Measurements from ENCODE around the gene ERP27. TPM values are rescaled to one million over a fixed set of nuclear protein-coding genes. Genes with fewer than 3 reads are reported as not detected.

Gene ERP27
- total and polyA plus RNA-seq, 9 donors, result 0.09 to 1.2 (median 0.48) TPM

DNA sequence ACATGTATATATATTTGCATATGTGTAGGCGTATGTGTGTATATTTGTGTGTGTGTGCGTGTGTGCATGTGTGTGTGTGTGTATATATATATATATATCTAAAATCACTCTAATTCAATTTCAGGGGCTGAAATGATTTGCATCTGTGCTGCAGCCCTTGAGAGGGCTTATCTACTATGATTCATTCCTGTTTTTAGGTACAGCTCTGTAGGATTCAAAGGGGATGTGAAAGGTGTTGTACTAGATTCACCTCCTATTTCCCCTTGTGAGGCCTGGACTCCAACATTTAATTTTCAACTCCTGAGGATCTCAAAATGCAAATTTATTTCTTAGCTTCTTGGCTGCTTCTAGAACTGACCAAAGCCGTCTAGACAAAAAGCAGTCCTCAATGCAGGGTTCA is 11.1 kb downstream of the ERP27 start:
- Histone ChIP-seq H3K36me3 (ENCODE audit: control insufficient read depth, insufficient read depth, low read length) (no peaks in the 10 kb centered on the region), H3K9me3 (replicated peaks; ENCODE audit: control insufficient read depth, low read depth, low read length) (no peaks in the 10 kb centered on the region), H3K27ac (ENCODE audit: low read length) (no peak overlapping the region), H3K27me3 (ENCODE audit: control insufficient read depth, insufficient read depth, low read length) (no peaks in the 10 kb centered on the region), H3K4me1 (ENCODE audit: control insufficient read depth, insufficient read depth, low read length) (no peaks in the 10 kb centered on the region), H3K4me3 (ENCODE audit: low read length) (no peak overlapping the region)
- 54% methylated on average over 1 of the region's 3 CpGs for WGBS (ENCODE audit: insufficient coverage)
- peak; percentile 28 for DNase-seq

DNA sequence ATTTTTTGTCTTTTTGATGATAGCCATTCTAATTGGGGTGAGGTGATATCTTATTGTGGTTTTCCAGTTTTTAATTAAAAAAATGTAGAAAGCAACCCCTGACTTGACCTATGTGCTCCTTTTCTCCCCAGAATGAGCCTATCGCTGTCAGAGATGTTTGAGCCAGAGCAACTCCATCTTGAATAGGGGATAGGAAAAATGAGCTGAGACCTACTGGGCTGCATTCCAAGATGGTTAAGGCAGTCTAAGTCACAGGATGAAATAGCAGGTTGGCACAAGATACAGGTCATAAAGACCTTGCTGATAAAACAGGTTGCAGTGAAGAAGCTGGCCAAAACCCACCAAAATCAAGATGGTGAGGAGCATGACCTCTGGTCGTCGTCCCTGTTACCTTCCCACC is 13.8 kb downstream of the ERP27 start:
- Histone ChIP-seq H3K27ac (ENCODE audit: low read length) (no peak overlapping the region), H3K9me3 (replicated peaks; ENCODE audit: control insufficient read depth, low read depth, low read length) (no peaks in the 10 kb centered on the region), H3K4me1 (ENCODE audit: control insufficient read depth, insufficient read depth, low read length) (no peaks in the 10 kb centered on the region), H3K36me3 (ENCODE audit: control insufficient read depth, insufficient read depth, low read length) (no peaks in the 10 kb centered on the region), H3K4me3 (ENCODE audit: low read length) (no peak overlapping the region), H3K27me3 (ENCODE audit: control insufficient read depth, insufficient read depth, low read length) (no peaks in the 10 kb centered on the region)
- DNase-seq, result no peak
- 100% methylated on average over 1 of the region's 3 CpGs for WGBS (ENCODE audit: insufficient coverage)

DNA sequence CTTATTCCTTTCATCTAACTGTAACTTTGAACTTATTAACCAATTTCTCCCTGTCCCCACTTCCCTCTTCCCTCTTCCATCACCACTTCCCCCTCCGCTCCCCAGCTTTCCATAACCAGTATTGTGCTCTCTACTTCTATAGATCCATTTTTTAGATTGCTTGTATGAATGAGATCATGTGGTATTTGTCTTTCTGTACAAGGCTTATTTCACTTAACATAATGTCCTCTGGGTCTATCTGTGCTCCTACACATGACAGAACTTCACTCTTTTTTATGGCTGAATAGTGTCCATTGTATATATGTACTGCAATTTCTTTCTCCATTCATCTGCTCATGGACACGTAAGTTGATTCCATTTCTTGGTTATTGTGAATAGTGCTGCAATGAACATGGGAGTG is 14.4 kb downstream of the ERP27 start:
- no peak overlapping the region for H3K4me3 ChIP-seq (ENCODE audit: low read length)
- H3K27me3 ChIP-seq (ENCODE audit: control insufficient read depth, insufficient read depth, low read length), result no peaks in the 10 kb centered on the region
- H3K36me3 ChIP-seq (ENCODE audit: control insufficient read depth, insufficient read depth, low read length), result no peaks in the 10 kb centered on the region
- DNase-seq, result no peak
- no CpG with 5 or more reads among the region's 2 CpGs for WGBS (ENCODE audit: insufficient coverage)
- no peaks in the 10 kb centered on the region for H3K9me3 ChIP-seq (replicated peaks; ENCODE audit: control insufficient read depth, low read depth, low read length)
- no peaks in the 10 kb centered on the region for H3K4me1 ChIP-seq (ENCODE audit: control insufficient read depth, insufficient read depth, low read length)
- H3K27ac ChIP-seq (ENCODE audit: low read length), result no peak overlapping the region

DNA sequence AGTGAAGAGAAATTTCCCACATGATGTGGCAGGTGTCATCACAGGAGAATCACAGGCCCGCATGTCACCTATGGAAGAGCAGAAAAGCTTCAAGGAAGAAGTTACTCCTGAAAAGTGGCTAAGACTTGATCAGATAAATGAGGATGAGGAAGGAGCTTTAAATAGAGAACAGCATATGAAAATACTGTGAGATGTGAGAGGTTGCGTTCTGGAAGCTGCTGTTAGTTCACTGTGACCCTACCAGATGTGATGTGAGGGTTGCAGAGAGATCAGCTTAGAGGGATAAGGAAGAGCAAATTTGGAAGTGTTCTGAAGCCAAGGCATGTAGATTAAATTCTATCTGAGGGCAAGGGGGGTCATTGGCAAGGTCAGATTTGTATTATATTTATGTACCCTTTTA is 17.1 kb downstream of the ERP27 start:
- Histone ChIP-seq H3K27me3 (ENCODE audit: control insufficient read depth, insufficient read depth, low read length) (no peaks in the 10 kb centered on the region), H3K4me3 (ENCODE audit: low read length) (no peak overlapping the region), H3K9me3 (replicated peaks; ENCODE audit: control insufficient read depth, low read depth, low read length) (no peaks in the 10 kb centered on the region), H3K27ac (ENCODE audit: low read length) (no peak overlapping the region), H3K36me3 (ENCODE audit: control insufficient read depth, insufficient read depth, low read length) (no peaks in the 10 kb centered on the region), H3K4me1 (ENCODE audit: control insufficient read depth, insufficient read depth, low read length) (no peaks in the 10 kb centered on the region)
- DNase-seq, result no peak
- whole genome bisulfite sequencing (ENCODE audit: insufficient coverage), result 100% methylated on average over 2 of the region's 2 CpGs

DNA sequence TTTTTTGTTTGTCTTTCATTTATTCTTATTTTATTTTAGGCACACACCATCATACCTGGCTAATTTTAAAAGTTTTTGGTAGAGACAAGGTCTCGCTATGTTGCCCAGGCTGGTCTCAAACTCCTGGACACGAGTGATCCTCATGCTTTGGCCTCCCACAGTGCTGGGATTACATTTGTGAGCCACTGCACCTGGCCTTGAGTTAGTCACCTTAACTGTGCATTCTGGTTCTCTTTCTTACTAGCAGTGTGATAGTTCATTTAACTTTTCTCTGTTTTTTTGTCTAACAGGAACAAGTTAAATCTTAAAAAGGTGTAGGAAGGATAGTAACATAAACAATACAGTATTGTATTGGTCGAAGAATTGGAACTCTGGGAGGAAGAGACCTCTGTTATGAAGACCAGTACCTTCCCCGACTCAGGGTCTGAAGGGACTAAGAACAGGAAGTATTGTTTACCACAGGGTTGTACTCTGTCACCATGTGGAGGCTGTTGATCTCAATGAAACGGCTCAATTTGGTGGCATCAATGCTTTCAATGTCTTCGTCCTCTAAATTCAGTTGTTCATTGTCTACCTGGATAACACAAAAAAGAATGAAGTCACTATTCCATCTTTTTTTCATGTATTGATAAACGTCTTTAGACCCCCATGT is 17.7 kb downstream of the ERP27 start:
- H3K27me3 ChIP-seq (ENCODE audit: control insufficient read depth, insufficient read depth, low read length), result no peaks in the 10 kb centered on the region
- no peaks in the 10 kb centered on the region for H3K36me3 ChIP-seq (ENCODE audit: control insufficient read depth, insufficient read depth, low read length)
- H3K27ac ChIP-seq (ENCODE audit: low read length), result no peak overlapping the region
- no peaks in the 10 kb centered on the region for H3K4me1 ChIP-seq (ENCODE audit: control insufficient read depth, insufficient read depth, low read length)
- DNase-seq, result no peak
- WGBS (ENCODE audit: insufficient coverage), result 80% methylated on average over 5 of the region's 7 CpGs
- no peak overlapping the region for H3K4me3 ChIP-seq (ENCODE audit: low read length)
- H3K9me3 ChIP-seq (replicated peaks; ENCODE audit: control insufficient read depth, low read depth, low read length), result no peaks in the 10 kb centered on the region

DNA sequence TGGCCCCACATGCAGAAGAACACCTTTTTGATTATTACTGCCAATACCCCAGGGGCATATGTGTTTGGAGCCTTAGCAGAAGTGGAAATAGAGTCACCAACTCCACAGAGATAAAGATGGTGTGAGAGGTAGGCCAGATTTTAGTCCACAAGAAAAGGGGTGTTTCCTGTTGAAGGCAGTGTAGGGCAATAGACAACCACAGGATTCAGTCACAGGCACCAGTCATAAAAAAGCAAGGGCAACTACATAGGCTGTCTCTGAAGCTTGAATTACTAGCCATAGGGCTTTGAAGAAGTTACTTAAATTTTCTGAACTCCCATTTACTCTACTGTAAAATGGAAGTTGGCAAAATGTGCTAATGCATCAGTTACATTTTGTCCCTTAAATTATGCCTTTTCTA is 18.9 kb downstream of the ERP27 start:
- DNase-seq, result no peak
- no peaks in the 10 kb centered on the region for H3K4me1 ChIP-seq (ENCODE audit: control insufficient read depth, insufficient read depth, low read length)
- H3K27me3 ChIP-seq (ENCODE audit: control insufficient read depth, insufficient read depth, low read length), result no peaks in the 10 kb centered on the region
- H3K4me3 ChIP-seq (ENCODE audit: low read length), result no peak overlapping the region
- H3K36me3 ChIP-seq (ENCODE audit: control insufficient read depth, insufficient read depth, low read length), result no peaks in the 10 kb centered on the region
- H3K9me3 ChIP-seq (replicated peaks; ENCODE audit: control insufficient read depth, low read depth, low read length), result no peaks in the 10 kb centered on the region
- no peak overlapping the region for H3K27ac ChIP-seq (ENCODE audit: low read length)

DNA sequence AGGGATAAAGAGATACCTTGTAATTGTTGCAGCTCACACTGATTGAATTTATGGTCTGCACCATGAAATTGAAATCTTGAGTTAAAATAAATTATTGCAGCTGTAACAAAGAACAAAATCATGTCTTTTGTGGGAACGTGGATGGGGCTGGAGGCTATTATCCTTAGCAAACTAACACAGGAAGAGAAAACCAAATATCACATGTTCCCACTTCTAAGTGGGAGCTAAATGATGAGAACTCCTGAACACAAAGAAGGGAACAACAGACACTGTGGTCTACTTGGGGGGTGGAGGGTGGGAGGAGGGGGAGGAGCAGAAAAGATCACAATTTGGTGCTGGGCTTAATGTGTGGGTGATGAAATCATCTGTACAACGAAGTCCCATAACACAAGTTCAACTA is 22.6 kb downstream of the ERP27 start:
- DNase-seq, result no peak
- Histone ChIP-seq H3K27ac (ENCODE audit: low read length) (no peak overlapping the region), H3K27me3 (ENCODE audit: control insufficient read depth, insufficient read depth, low read length) (no peaks in the 10 kb centered on the region), H3K36me3 (ENCODE audit: control insufficient read depth, insufficient read depth, low read length) (no peaks in the 10 kb centered on the region), H3K4me1 (ENCODE audit: control insufficient read depth, insufficient read depth, low read length) (peaks cover 4% of the 10 kb centered on the region), H3K9me3 (replicated peaks; ENCODE audit: control insufficient read depth, low read depth, low read length) (no peaks in the 10 kb centered on the region), H3K4me3 (ENCODE audit: low read length) (no peak overlapping the region)
- WGBS (ENCODE audit: insufficient coverage), result no CpG with 5 or more reads among the region's 2 CpGs

DNA sequence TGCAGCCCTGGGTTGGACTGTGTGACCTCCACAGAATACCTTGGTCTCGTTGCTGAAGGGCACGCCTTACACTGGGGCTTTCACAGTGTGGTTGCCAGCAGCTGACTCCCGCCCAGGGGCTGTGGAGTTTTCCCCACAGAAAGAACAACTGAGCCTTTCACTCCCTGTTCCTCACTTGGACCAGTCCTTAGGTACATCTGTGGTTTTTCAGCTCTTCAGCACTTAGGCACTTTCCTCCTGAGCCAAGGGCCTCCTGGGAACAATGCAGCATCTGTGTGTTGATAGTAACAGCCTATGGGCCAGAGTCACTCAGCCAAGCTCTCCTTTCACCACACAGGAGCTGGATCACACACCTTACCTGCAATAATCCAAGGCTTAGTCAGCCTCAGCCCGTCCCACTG is 25.0 kb downstream of the ERP27 start:
- Histone ChIP-seq H3K9me3 (replicated peaks; ENCODE audit: control insufficient read depth, low read depth, low read length) (no peaks in the 10 kb centered on the region), H3K27ac (ENCODE audit: low read length) (no peak overlapping the region), H3K36me3 (ENCODE audit: control insufficient read depth, insufficient read depth, low read length) (no peaks in the 10 kb centered on the region), H3K4me3 (ENCODE audit: low read length) (no peak overlapping the region), H3K4me1 (ENCODE audit: control insufficient read depth, insufficient read depth, low read length) (peaks cover 4% of the 10 kb centered on the region), H3K27me3 (ENCODE audit: control insufficient read depth, insufficient read depth, low read length) (no peaks in the 10 kb centered on the region)
- no peak for DNase-seq
- 47% methylated on average over 4 of the region's 4 CpGs for WGBS (ENCODE audit: insufficient coverage)

DNA sequence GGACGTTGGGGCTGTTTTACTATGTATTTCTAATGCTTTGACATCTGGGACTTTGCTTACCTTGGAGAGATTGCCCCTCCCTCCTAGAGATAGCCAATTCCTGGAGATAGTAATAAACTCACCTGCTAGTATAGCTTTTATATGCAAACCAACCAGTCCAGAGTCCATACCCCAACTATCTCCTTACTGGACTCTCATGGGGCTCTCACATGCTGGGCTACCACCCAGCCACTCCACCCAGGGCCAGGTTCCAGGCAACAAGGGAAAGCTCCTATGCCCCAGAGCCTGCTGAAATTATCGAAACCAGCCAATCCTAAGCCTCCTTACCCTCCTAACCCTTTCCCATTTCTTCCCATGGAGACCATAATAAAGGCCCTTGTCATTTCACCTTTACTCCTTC is 27.2 kb downstream of the ERP27 start:
- DNase-seq, result no peak
- no peaks in the 10 kb centered on the region for H3K27me3 ChIP-seq (ENCODE audit: control insufficient read depth, insufficient read depth, low read length)
- H3K36me3 ChIP-seq (ENCODE audit: control insufficient read depth, insufficient read depth, low read length), result no peaks in the 10 kb centered on the region
- WGBS (ENCODE audit: insufficient coverage), result no CpG with 5 or more reads among the region's 2 CpGs
- H3K4me1 ChIP-seq (ENCODE audit: control insufficient read depth, insufficient read depth, low read length), result peaks cover 4% of the 10 kb centered on the region
- H3K27ac ChIP-seq (ENCODE audit: low read length), result no peak overlapping the region
- H3K9me3 ChIP-seq (replicated peaks; ENCODE audit: control insufficient read depth, low read depth, low read length), result no peaks in the 10 kb centered on the region
- no peak overlapping the region for H3K4me3 ChIP-seq (ENCODE audit: low read length)

DNA sequence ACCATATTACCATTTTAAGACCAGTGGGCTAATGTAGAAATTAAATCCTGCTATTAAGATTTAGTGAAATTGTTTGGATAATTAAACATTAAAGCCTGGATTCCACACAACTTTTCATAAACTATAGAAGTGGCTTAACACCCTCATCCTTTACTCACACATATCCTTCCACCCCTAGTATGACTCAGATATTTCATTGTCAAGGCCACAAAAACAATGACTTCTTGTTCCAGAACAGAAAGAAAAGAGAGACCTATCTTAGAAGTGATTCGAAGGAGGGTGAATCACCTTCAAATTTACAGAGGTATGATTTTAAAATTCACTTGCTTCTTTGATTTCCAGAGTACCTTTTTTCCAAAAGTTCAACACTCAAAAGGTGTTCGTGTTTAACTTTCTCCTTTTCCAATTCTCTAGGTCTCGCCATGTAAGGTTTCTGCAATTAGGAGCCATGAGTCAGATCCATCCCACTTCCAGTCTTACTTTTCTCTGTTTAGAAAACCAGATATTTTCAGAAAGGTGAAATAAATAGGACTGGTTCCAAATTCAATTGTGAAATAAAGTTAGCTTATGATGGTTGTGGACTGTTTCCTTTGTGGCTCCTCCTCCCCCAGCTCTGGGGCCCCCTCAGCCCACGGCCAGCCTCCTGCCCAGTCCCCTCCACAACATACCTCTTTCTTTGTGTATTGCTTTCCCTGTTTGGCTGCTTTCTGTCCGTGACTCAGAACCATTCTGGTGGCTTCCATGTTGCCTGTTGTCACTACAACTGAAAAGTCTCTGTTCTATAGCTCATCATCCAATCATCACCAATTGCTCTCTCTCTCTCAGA is 28.0 kb downstream of the ERP27 start:
- H3K27me3 ChIP-seq (ENCODE audit: control insufficient read depth, insufficient read depth, low read length), result no peaks in the 10 kb centered on the region
- WGBS (ENCODE audit: insufficient coverage), result 100% methylated on average over 1 of the region's 5 CpGs
- H3K9me3 ChIP-seq (replicated peaks; ENCODE audit: control insufficient read depth, low read depth, low read length), result no peaks in the 10 kb centered on the region
- H3K36me3 ChIP-seq (ENCODE audit: control insufficient read depth, insufficient read depth, low read length), result no peaks in the 10 kb centered on the region
- DNase-seq, result no peak
- no peak overlapping the region for H3K4me3 ChIP-seq (ENCODE audit: low read length)
- peaks cover 4% of the 10 kb centered on the region for H3K4me1 ChIP-seq (ENCODE audit: control insufficient read depth, insufficient read depth, low read length)
- H3K27ac ChIP-seq (ENCODE audit: low read length), result no peak overlapping the region

All from muscle of leg (tissue), 11 donors.